K562 (cell line): ENCODE measurements around the gene CTU1. TPM values are rescaled to one million over a fixed set of nuclear protein-coding genes. Genes with fewer than 3 reads are reported as not detected.

Source experiments
- ARID2 ChIP-seq: fragments of 450-650 bp; IDR thresholded peaks from 2 replicates; pipeline ENCODE4 v1.6.1; 2017; ENCODE audit warnings: antibody characterized with exemption, mild to moderate bottlenecking
- CBX5 ChIP-seq: IDR thresholded peaks from 2 replicates; pipeline ENCODE4 v1.6.1; 2014; ENCODE audit warnings: low read depth, borderline replicate concordance
- EHMT2 ChIP-seq: fragments of 450-650 bp; IDR thresholded peaks from 2 replicates; pipeline ENCODE4 v1.6.1; 2018; ENCODE audit warnings: antibody characterized with exemption
- ELF2 ChIP-seq: fragments of 250-450 bp; sonication (Bioruptor Pico); IDR thresholded peaks from 2 replicates; pipeline ENCODE4 v1.5.0; 2021; ENCODE audit warnings: mild to moderate bottlenecking
- ILK ChIP-seq: fragments of 450-650 bp; IDR thresholded peaks from 2 replicates; pipeline ENCODE4 v1.6.1; 2016; ENCODE audit warnings: missing genetic modification characterization, low read depth, mild to moderate bottlenecking, missing compliant biosample characterization, moderate library complexity, borderline replicate concordance
- KDM2B ChIP-seq: fragments of 250-450 bp; sonication (Bioruptor Pico); IDR thresholded peaks from 2 replicates; pipeline ENCODE4 v1.8.0; 2021; ENCODE audit warnings: mild to moderate bottlenecking, moderate library complexity
- MCM7 ChIP-seq, 2 experiments: fragments of 450-650 bp; IDR thresholded peaks; 2 replicates each; pipeline ENCODE4 v1.6.1; 2016 to 2018
- MEIS2 ChIP-seq: fragments of 450-650 bp; IDR thresholded peaks from 2 replicates; pipeline ENCODE4 v1.6.1; 2014; ENCODE audit warnings: mild to moderate bottlenecking; ENCODE audit not compliant: partially characterized antibody
- TCF7L2 ChIP-seq: fragments of 150-350 bp; IDR thresholded peaks from 2 replicates; pipeline ENCODE4 v1.6.1; 2016; ENCODE audit warnings: low read depth, mild to moderate bottlenecking, low read length, moderate library complexity
- ZNF232 ChIP-seq: sonication (generic); formaldehyde crosslinking; IDR thresholded peaks from 2 replicates; pipeline ENCODE4 v1.8.0; 2022; ENCODE audit warnings: mild to moderate bottlenecking, missing genetic modification reagents
- ZNF561 ChIP-seq: fragments of 450-650 bp; formaldehyde crosslinking; conservative IDR thresholded peaks from 2 replicates; pipeline ENCODE4 v1.4.0; 2020; ENCODE audit warnings: mild to moderate bottlenecking, moderate library complexity
- polyA plus RNA-seq, 8 experiments: library from polyadenylated mRNA; depleted of rRNA in 4 of 8; stranded (reverse) in 5 of 8; unstranded in 3 of 8; fragments of >200 nt; fragmentation: Nextera tagmentation in 2 of 8; fragmentation: Illumina TruSeq in 1 of 8; extraction: Ambion mirVana in 2 of 8; extraction: Trizol in 1 of 8; gene quantifications; 2 replicates each; pipeline versions ENCODE4 v1.2.1 to v1.2.3, GENCODE V29; 2011 to 2014; ENCODE audit warnings: inconsistent platforms in 1 of 8, missing spikeins in 1 of 8
- total RNA-seq, 7 experiments: library from RNA; depleted of rRNA in 6 of 7; stranded (reverse); fragments of >200 nt in 6 of 7; fragmentation: Illumina TruSeq in 2 of 7; extraction: Trizol in 2 of 7; gene quantifications; 2 replicates each; pipeline versions ENCODE4 v1.2.1 to v1.2.3, GENCODE V29; 2011 to 2021; ENCODE audit warnings: low replicate concordance in 1 of 7
- TF ChIP-seq, protein P1 (sequence below): fragments of 250-450 bp; sonication (Bioruptor Pico); IDR thresholded peaks from 2 replicates; pipeline ENCODE4 v1.5.0; 2021; ENCODE audit warnings: mild to moderate bottlenecking, borderline replicate concordance
- TF ChIP-seq, protein P2 (sequence below): fragments of 450-650 bp; IDR thresholded peaks from one replicate; pipeline ENCODE4 v1.6.1; 2018; ENCODE audit warnings: mild to moderate bottlenecking, moderate library complexity; ENCODE audit not compliant: partially characterized antibody
- TF ChIP-seq, protein P3 (sequence below): fragments of 450-650 bp; IDR thresholded peaks from 2 replicates; pipeline ENCODE4 v1.6.1; 2017; ENCODE audit warnings: antibody characterized with exemption
- TF ChIP-seq, protein P4 (sequence below): conservative IDR thresholded peaks from 2 replicates; pipeline ENCODE4 v1.6.1; 2011; ENCODE audit warnings: low read depth, mild to moderate bottlenecking, low read length; ENCODE audit not compliant: control insufficient read depth
- TF ChIP-seq, protein P5 (sequence below): sonication (generic); formaldehyde crosslinking; IDR thresholded peaks from 2 replicates; pipeline ENCODE4 v1.8.0; 2022; ENCODE audit warnings: mild to moderate bottlenecking, missing genetic modification reagents, borderline replicate concordance

Gene CTU1
- total and polyA plus RNA-seq, 9 of the 15 experiments (the other 6 are each of a cell fraction or from before 2014, with no cell fraction given), result 0.03 to 18.4 (median 2.3) TPM; not detected in 1

DNA sequence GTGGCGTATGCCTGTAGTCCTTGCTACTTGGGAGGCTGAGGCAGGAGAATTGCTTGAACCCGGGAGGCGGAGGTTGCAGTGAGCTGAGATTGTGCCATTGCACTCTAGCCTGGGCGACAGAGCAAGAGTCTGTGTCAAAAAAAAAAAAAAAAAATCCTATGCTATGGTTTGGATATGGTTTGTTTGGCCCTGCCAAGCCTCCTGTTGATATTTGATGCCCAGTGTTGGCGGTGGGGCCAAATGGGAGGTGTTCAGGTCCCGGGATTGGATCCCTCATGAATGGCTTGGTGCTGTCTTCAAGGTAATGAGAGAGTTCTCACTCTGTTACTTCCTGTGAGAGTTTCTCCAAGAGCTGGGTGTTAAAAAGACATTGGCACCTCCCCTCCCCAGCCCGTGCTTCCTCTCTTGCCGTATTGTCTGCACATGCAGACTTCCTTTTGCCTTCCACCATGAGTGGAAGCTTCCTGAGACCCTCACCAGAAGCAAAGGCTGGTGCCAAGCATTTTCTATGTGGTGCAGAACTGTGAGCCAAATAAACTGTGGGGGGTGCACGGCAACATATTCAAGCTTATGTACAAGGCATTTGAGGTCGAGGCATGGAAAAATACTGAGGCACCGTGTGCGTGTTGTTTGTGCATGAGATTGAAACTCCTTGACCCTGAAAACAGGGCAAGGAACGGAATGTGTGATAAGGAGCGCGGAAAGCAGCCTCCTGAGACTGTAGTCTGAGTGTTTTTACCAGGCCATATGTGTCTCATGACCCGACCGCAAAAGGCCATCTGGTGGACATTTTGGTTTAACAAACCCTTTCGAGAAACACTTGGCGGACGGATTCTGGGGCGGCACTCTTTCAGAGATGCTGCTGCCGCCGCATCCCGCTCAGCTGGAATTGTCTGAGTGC is 23.8 kb upstream of the CTU1 start (continued):
- TF ChIP-seq, protein P1, sequence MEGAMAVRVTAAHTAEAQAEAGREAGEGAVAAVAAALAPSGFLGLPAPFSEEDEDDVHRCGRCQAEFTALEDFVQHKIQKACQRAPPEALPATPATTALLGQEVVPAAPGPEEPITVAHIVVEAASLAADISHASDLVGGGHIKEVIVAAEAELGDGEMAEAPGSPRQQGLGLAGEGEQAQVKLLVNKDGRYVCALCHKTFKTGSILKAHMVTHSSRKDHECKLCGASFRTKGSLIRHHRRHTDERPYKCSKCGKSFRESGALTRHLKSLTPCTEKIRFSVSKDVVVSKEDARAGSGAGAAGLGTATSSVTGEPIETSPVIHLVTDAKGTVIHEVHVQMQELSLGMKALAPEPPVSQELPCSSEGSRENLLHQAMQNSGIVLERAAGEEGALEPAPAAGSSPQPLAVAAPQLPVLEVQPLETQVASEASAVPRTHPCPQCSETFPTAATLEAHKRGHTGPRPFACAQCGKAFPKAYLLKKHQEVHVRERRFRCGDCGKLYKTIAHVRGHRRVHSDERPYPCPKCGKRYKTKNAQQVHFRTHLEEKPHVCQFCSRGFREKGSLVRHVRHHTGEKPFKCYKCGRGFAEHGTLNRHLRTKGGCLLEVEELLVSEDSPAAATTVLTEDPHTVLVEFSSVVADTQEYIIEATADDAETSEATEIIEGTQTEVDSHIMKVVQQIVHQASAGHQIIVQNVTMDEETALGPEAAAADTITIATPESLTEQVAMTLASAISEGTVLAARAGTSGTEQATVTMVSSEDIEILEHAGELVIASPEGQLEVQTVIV (CRISPR knock-in tag), result no peak
- TF ChIP-seq ARID2 (no peak), EHMT2 (no peak), MCM7 (IDR thresholded peaks at IDR 0.05) (no peak), MEIS2 (no peak), ZNF561 (CRISPR knock-in tag) (no peak), TCF7L2 (no peak), ILK (tag) (no peak), KDM2B (CRISPR knock-in tag) (0 out of 2 replicates have a peak, but pooled peaks have one; percentile 33), CBX5 (peak; percentile 8; the same call in 1 of the 2 replicates), ELF2 (CRISPR knock-in tag) (no peak), ZNF232 (CRISPR knock-in tag) (no peak)
- TF ChIP-seq, protein P2, sequence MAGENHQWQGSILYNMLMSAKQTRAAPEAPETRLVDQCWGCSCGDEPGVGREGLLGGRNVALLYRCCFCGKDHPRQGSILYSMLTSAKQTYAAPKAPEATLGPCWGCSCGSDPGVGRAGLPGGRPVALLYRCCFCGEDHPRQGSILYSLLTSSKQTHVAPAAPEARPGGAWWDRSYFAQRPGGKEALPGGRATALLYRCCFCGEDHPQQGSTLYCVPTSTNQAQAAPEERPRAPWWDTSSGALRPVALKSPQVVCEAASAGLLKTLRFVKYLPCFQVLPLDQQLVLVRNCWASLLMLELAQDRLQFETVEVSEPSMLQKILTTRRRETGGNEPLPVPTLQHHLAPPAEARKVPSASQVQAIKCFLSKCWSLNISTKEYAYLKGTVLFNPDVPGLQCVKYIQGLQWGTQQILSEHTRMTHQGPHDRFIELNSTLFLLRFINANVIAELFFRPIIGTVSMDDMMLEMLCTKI, result no peak
- TF ChIP-seq, protein P3, sequence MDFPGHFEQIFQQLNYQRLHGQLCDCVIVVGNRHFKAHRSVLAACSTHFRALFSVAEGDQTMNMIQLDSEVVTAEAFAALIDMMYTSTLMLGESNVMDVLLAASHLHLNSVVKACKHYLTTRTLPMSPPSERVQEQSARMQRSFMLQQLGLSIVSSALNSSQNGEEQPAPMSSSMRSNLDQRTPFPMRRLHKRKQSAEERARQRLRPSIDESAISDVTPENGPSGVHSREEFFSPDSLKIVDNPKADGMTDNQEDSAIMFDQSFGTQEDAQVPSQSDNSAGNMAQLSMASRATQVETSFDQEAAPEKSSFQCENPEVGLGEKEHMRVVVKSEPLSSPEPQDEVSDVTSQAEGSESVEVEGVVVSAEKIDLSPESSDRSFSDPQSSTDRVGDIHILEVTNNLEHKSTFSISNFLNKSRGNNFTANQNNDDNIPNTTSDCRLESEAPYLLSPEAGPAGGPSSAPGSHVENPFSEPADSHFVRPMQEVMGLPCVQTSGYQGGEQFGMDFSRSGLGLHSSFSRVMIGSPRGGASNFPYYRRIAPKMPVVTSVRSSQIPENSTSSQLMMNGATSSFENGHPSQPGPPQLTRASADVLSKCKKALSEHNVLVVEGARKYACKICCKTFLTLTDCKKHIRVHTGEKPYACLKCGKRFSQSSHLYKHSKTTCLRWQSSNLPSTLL, result no peak
- TF ChIP-seq, protein P4, sequence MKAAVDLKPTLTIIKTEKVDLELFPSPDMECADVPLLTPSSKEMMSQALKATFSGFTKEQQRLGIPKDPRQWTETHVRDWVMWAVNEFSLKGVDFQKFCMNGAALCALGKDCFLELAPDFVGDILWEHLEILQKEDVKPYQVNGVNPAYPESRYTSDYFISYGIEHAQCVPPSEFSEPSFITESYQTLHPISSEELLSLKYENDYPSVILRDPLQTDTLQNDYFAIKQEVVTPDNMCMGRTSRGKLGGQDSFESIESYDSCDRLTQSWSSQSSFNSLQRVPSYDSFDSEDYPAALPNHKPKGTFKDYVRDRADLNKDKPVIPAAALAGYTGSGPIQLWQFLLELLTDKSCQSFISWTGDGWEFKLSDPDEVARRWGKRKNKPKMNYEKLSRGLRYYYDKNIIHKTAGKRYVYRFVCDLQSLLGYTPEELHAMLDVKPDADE, result no peak
- TF ChIP-seq, protein P5, sequence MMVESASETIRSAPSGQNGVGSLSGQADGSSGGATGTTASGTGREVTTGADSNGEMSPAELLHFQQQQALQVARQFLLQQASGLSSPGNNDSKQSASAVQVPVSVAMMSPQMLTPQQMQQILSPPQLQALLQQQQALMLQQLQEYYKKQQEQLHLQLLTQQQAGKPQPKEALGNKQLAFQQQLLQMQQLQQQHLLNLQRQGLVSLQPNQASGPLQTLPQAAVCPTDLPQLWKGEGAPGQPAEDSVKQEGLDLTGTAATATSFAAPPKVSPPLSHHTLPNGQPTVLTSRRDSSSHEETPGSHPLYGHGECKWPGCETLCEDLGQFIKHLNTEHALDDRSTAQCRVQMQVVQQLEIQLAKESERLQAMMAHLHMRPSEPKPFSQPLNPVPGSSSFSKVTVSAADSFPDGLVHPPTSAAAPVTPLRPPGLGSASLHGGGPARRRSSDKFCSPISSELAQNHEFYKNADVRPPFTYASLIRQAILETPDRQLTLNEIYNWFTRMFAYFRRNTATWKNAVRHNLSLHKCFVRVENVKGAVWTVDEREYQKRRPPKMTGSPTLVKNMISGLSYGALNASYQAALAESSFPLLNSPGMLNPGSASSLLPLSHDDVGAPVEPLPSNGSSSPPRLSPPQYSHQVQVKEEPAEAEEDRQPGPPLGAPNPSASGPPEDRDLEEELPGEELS, result peak; percentile 53; the same call in 1 of the 2 replicates
